GM06990 (cell line): ENCODE measurements around the gene HSPA12A.

Experiments
- DNase-seq: peaks from one replicate; pipeline ENCODE4 v3.0.0-alpha.2; 2011; ENCODE audit not compliant: insufficient read length; ENCODE audit errors: extremely low read depth
- H3K27me3 ChIP-seq: replicated peaks from 2 replicates; pipeline ENCODE4 v1.6.0; 2011; ENCODE audit warnings: low read length; ENCODE audit not compliant: control insufficient read depth, insufficient read depth
- H3K36me3 ChIP-seq: 2 replicates; pipeline ENCODE4 v1.5.1; 2011; ENCODE audit warnings: low read length; ENCODE audit not compliant: control insufficient read depth, insufficient read depth
- H3K4me3 ChIP-seq: replicated peaks from 2 replicates; pipeline ENCODE4 v1.5.1; 2011; ENCODE audit warnings: low read depth, mild to moderate bottlenecking, control low read depth, low read length
- CTCF ChIP-seq: IDR thresholded peaks from 2 replicates; pipeline ENCODE4 v1.5.1; 2011; ENCODE audit warnings: low read length, control low read depth, mild to moderate bottlenecking, inconsistent platforms; ENCODE audit not compliant: insufficient read depth, poor library complexity, severe bottlenecking

HSPA12A gene

GRCh38 chr10:116742367-116743265 lies at the start of gene HSPA12A:
Gene HSPA12A, minus strand, starts transcription at chr10:116742566. Its CDS starts 97 bp downstream, at chr10:116742469.
- peak within 1 kb of the TSS; percentile 48 for H3K4me3 ChIP-seq
- peak; percentile 41 for DNase-seq
- no peak for TF ChIP-seq CTCF

GRCh38 chr10:116791241-116791640 lies 48.9 kb upstream of the HSPA12A start:
- Histone ChIP-seq H3K36me3 (no peaks in the 10 kb centered on the region), H3K4me3 (no peak overlapping the region), H3K27me3 (no peaks in the 10 kb centered on the region)
- TF ChIP-seq CTCF: no peak
- DNase-seq: no peak

More at GRCh38 chr10:116742367-116743265, at the start of gene HSPA12A:
- no peaks in the 10 kb centered on the region for H3K36me3 ChIP-seq
- H3K27me3 ChIP-seq: no peaks in the 10 kb centered on the region; the same call in none of the 2 replicates

GRCh38 chr10:116787893-116788665 lies 45.7 kb upstream of the HSPA12A start:
- no peaks in the 10 kb centered on the region for H3K27me3 ChIP-seq
- TF ChIP-seq CTCF: peak; percentile 98
- H3K36me3 ChIP-seq: no peaks in the 10 kb centered on the region
- peak; percentile 44 for DNase-seq
- H3K4me3 ChIP-seq: no peak overlapping the region

- no peak for TF ChIP-seq CTCF
- DNase-seq: no peak
- Histone ChIP-seq H3K27me3 (no peaks in the 10 kb centered on the region), H3K4me3 (no peak overlapping the region), H3K36me3 (no peaks in the 10 kb centered on the region)
Measured at GRCh38 chr10:116787053-116787659, 44.8 kb upstream of the HSPA12A start.

- Histone ChIP-seq H3K4me3 (no peak overlapping the region), H3K36me3 (no peaks in the 10 kb centered on the region), H3K27me3 (no peaks in the 10 kb centered on the region)
- no peak for TF ChIP-seq CTCF
- no peak for DNase-seq
Measured at GRCh38 chr10:116785867-116786266, 43.5 kb upstream of the HSPA12A start.
